Inferior parietal cortex (tissue), 1 donor: ENCODE results near the gene NEU4.
A peak's percentile ranks its signal among the peaks of the same experiment; 100 is the strongest.
"Not testable (repeated sequence)": the region's sequence is repeated elsewhere in the genome, so short reads cannot be mapped to it uniquely, and the experiment has no call there.

Source experiments
- DNase-seq: peaks from one replicate; pipeline ENCODE4 v3.0.0-alpha.2; 2016; ENCODE audit errors: extremely low spot score

Gene NEU4

GRCh38 chr2:241799522-241800197, 9.3 kb upstream of the NEU4 start:
- DNase-seq: no peak

GRCh38 chr2:241800198-241800903, 8.6 kb upstream of the NEU4 start:
- DNase-seq: not testable (repeated sequence)

GRCh38 chr2:241801611-241802420, 7.2 kb upstream of the NEU4 start:
- no peak for DNase-seq

GRCh38 chr2:241802421-241803318, 6.3 kb upstream of the NEU4 start:
- no peak for DNase-seq

GRCh38 chr2:241803387-241804325, 5.3 kb upstream of the NEU4 start:
- DNase-seq: peak; percentile 43

- DNase-seq: no peak
These were observed 4.4 kb upstream of the NEU4 start for GRCh38 chr2:241804326-241805229.

GRCh38 chr2:241806217-241806616, 2.8 kb upstream of the NEU4 start:
- not testable (repeated sequence) for DNase-seq

GRCh38 chr2:241808051-241808720, 807 bp upstream of the NEU4 start:
- DNase-seq: no peak

- no peak for DNase-seq
These were observed 652 bp downstream of the NEU4 start for GRCh38 chr2:241809383-241810306.

- DNase-seq: peak; percentile 24
These were observed 1.6 kb downstream of the NEU4 start for GRCh38 chr2:241810307-241811200.

- peak; percentile 20 for DNase-seq
These were observed 2.4 kb downstream of the NEU4 start for GRCh38 chr2:241811201-241811951.

- DNase-seq: no peak
These were observed 3.1 kb downstream of the NEU4 start for GRCh38 chr2:241811952-241812729.

GRCh38 chr2:241812730-241813643, 4.0 kb downstream of the NEU4 start:
- DNase-seq: peak; percentile 8
